Hematopoietic multipotent progenitor cell treated with erythropoietin and hydrocortisone succinate and interleukin-3 and kit ligand, for 8 days (in vitro differentiated cells): ENCODE data around the gene SFSWAP.
"Not testable (repeated sequence)": the region's sequence is repeated elsewhere in the genome, so short reads cannot be mapped to it uniquely, and the experiment has no call there.

Source experiments
- DNase-seq: peaks from one replicate; pipeline ENCODE4 v3.0.0-alpha.2; 2015

The SFSWAP gene

DNA sequence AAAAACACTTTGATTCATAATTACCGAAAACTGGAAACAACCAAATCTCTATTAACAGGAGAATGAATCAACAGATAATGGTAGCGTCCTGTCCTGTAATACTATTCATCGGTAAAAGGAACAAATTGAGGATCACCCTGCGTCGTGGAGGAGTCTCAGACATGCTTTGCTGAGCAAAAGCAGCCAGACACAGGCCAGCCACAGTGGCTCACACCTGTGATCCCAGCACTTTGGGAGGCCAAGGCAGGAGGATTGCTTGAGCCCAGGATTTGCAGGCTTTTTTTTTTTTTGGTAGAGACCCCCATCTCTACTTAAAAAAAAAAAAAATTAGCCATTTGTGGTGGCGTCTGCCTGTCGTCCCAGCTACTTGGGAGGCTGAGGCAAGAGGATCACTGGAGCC lies 83.2 kb downstream of the SFSWAP start:
- no peak for DNase-seq

GRCh38 chr12:131794573-131794972 lies 83.7 kb downstream of the SFSWAP start:
- DNase-seq: no peak

- no peak for DNase-seq
These were observed 84.2 kb downstream of the SFSWAP start for GRCh38 chr12:131795064-131795463.

GRCh38 chr12:131795690-131796410 lies 85.0 kb downstream of the SFSWAP start:
- no peak for DNase-seq

GRCh38 chr12:131796411-131796736 lies 85.5 kb downstream of the SFSWAP start:
- no peak for DNase-seq

DNA sequence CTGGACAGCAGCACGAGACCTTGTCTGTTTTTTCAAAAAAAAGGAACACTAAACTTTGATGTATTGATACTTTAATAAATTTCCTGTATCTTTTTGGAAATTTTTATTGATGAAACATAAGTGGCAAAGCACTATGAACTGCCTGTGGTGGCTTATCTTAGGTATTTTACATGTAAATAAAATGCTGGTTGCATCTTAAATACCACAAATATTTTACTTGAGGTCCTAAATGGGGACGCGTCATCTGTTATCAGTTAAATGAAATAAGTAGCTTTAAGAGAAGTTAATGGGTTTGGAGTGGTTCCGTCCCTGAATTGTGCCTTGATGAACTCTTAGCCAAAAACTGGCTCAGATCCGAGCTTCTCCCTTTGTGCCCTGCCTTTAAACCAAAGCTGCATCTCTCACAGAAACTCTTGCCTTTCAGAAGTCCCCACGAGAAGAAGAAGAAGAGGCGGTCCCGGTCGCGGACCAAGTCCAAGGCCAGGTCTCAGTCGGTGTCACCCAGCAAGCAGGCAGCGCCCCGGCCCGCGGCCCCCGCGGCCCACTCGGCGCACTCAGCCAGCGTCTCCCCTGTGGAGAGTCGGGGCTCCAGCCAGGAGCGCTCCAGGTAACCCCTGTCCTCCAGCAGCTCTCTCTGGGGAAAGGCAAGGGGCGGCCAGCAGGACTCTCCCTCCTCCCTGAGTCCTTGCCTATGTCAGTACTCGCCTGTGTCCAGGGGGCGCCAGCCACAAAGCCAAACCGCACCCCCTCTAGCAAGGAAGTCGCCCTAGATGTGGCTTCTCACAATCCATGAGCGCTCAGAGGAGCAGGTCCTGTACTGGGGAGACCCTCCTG lies 86.1 kb downstream of the SFSWAP start:
- no peak for DNase-seq

GRCh38 chr12:131797588-131797934 lies 86.7 kb downstream of the SFSWAP start:
- no peak for DNase-seq

GRCh38 chr12:131799195-131799594 lies 88.3 kb downstream of the SFSWAP start:
- DNase-seq: no peak

- DNase-seq: no peak
These were observed 89.1 kb downstream of the SFSWAP start for GRCh38 chr12:131799828-131800593.

DNA sequence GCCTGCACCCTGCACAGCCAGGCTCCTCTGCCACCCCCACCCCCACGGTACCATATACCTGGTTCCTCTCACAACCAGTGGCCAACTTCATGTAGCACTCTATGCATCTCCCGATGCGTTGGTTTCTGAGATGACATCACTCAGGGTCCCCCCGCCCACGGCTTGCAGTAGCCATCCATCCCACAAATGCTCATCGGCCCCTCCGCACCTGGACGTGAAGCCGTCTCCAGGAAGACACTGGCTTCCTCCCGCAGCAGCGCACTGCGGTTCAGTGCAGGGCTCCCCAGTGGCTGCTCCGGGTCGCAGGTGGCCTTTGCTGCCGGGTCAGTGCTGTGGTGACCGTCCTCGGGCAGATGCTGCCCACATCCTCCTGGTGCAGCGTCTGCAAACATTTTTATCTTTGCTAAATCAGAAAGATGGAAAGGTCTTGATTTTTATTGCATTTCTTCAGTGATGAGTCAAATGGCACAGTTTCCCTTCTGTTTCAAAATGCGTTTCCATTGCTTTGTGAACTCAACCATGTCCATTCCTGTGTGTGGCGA lies 89.8 kb downstream of the SFSWAP start:
- DNase-seq: no peak

- DNase-seq: no peak
These were observed 90.5 kb downstream of the SFSWAP start for GRCh38 chr12:131801254-131801866.

GRCh38 chr12:131803961-131804521 lies 93.2 kb downstream of the SFSWAP start:
- peak; percentile 53 for DNase-seq

DNA sequence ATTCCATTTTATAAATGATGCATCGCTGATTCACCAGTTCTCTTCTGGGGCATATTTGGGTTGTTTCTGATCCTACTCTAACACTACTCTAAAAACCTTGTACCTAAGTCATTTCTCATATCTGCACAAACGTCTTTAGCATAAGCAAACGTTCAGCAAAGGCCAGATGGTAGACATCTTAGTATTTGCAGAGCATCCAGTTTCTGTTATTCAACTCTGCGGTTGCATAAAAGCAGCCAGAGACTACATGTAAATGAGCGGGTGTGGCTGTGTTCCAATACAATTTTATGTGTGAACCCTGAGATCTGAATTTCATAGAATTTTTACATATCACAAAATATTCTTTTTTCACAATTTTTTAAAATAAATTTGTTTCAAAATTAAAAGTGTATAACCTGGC lies 94.5 kb downstream of the SFSWAP start:
- DNase-seq: no peak

DNA sequence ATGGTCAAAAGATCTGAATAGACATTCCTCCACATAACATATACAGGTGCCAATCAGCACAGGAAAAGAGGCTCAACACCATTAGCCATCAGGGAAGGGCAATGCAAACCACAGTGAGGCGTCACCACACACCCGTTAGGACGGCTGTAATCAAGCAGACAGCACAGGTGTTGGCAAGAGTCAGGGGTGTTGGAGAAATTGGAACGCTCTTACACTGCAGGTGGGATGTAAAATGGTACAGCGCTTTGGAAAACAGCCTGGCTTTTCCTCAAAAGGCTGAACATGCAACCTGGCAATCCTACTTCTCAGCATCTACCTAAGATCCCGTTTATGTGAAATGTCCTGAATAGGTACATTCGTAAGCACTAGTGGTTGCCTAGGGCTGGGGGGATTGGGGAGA lies 95.8 kb downstream of the SFSWAP start:
- DNase-seq: no peak

DNA sequence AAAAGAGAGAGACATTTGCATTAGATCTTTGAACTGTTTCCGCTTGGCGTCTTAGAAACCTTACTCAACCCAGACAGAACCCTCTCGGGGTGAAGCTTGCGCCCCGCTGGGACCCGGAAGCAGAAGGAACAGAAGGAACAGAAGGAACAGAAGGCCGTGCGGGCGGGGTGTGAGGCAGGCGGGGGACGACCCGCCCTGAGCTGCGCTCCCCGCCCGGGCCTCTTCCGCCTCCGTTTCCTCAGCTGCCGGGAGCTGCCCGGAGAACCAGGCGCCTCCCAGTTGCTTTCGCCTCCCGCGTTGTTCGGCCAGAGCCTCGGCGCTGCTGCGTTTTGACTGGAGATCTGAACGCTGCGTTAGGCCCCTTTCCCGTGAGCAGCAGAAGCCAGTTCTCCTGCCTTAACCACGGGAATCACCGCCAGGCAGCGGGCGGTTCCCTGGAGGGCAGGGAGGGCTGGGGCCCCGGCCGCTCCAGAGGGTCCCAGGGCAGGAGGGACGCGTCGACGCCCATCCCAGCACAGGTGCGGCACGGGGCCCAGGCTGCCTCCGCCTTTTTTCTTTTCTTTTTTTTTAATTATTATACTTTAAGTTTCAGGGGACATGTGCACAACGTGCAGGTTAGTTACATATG lies 98.0 kb downstream of the SFSWAP start:
- peak; percentile 60 for DNase-seq

DNA sequence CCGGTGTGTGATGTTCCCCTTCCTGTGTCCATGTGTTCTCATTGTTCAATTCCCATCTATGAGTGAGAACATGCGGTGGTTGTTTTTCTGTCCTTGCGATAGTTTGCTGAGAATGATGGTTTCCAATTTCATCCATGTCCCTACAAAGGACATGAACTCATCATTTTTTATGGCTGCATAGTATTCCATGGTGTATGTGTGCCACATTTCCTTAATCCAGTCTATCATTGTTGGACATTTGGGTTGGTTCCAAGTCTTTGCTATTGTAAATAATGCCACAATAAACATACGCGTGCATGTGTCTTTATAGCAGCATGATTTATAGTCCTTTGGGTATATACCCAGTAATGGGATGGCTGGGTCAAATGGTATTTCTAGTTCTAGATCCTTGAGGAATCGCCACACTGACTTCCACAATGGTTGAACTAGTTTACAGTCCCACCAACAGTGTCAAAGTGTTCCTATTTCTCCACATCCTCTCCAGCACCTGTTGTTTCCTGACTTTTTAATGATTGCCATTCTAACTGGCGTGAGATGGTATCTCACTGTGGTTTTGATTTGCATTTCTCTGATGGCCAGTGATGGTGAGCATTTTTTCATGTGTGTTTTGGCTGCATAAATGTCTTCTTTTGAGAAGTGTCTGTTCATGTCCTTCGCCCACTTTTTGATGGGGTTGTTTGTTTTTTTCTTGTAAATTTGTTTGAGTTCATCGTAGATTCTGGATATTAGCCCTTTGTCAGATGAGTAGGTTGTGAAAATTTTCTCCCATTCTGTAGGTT lies 98.8 kb downstream of the SFSWAP start:
- DNase-seq: not testable (repeated sequence)

DNA sequence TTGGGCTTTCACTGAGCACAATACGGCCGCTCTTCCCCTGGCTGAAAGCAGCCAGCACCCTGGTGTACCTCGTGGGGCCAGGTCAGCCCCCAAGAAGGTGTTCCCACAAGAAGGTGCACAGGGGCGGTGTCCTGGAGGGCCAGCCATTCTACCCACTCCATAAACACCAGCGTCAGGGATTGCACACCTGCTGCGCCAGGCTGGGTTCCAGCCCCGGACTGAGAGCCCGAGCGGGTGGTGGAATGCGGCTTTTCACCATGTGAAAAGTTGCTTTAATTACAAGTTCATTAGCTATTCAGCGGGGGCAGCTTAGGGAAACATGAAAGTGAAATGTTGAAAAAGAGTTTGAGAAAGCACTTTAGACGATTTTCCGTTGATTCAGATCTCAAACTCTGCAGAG lies 99.8 kb downstream of the SFSWAP start:
- DNase-seq: no peak

DNA sequence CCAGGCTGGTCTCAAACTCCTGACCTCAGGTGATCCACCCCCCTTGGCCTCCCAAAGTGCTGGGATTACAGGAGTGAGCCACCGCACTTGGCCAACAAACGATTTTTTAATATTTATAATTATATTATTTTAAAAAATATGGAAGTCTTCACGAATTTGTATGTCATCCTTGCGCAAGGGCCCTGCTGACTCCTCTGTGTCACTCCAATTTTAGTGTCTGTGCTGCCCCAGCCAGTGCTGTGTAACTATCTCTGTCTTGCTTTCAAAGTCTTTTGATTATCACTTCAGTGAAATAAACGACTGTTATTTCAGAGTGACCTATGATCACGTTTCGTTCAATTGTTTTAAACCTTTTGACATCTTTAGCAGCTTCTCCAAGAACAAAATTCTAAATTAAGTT lies 104.2 kb downstream of the SFSWAP start:
- no peak for DNase-seq

DNA sequence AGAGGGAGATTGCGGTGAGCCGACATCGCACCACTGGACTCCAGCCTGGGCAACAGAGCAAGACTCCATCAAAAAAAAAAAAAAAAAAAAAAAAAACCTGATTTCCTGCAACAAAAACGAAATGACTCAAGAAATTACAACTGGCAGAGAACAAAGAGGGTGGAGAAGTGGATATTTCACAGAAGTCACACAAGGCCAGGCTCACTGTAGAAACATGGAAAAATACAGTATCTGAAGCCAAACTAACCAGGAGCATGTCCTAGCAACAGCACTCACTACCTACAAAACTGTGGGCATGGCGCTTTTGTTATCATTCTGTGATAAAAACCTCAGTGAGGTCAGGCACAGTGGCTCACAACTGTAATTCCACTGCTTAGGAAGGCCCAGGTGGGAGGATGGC lies 105.6 kb downstream of the SFSWAP start:
- DNase-seq: no peak

- DNase-seq: no peak
These were observed 106.4 kb downstream of the SFSWAP start for GRCh38 chr12:131817241-131817640.

GRCh38 chr12:131818821-131819585 lies 108.1 kb downstream of the SFSWAP start:
- no peak for DNase-seq
